IPS DF 19.7 (cell line): ENCODE measurements around the gene WNT3A.
"Not testable (repeated sequence)": the region's sequence is repeated elsewhere in the genome, so short reads cannot be mapped to it uniquely, and the experiment has no call there.

Experiments used
- DNase-seq: peaks from one replicate; pipeline ENCODE4 v3.0.0-alpha.2; 2013; ENCODE audit warnings: low read depth, low spot score

WNT3A gene, protein sequence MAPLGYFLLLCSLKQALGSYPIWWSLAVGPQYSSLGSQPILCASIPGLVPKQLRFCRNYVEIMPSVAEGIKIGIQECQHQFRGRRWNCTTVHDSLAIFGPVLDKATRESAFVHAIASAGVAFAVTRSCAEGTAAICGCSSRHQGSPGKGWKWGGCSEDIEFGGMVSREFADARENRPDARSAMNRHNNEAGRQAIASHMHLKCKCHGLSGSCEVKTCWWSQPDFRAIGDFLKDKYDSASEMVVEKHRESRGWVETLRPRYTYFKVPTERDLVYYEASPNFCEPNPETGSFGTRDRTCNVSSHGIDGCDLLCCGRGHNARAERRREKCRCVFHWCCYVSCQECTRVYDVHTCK

GRCh38 chr1:228006786-228007048 lies at the start of gene WNT3A:
TSS of gene WNT3A (plus strand) at chr1:228006998. CDS start at chr1:228007129, 131 bp downstream.
- DNase-seq = no peak

- no peak for DNase-seq
Observed at GRCh38 chr1:227958617-227959324, 48.0 kb upstream of the WNT3A start.

GRCh38 chr1:227959325-227959860 lies 47.4 kb upstream of the WNT3A start:
- no peak for DNase-seq

DNA sequence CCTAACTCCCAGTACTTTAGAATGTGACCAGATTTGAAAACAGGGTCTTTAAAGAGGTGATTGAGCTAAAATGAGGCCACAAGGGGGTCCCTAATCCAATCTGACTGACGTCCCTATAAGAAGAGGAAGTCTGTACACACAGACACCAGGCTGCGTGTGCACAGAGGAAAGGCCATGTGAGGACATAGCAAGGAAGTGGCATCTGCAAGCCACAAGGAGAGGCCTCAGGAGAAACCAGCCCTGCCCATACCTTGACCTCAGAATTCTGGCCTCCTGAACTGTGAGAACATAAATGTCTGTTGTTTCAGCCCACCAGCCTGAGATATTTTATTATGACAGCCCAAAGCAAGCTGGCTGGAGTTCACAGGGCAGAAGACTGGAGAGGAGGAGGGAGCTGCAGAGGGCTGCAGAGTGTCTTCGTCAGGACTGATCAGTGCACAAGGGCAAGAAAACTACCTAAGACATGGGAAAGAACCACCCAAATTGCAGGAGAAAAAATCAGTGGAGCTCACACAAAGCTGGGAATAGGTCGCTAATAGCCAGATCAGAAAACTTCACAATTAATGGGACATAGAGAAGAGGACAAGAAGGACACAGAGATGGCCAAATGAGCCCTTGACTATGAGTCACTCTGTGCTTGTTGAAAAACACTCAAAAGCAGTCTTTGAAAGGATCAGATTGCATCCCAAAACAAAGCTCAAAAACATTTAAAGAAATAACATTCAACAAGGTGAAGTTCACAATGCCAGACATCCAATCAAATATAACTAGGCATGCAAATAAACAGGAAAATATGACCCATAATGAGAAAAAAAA lies 44.9 kb upstream of the WNT3A start:
- DNase-seq = no peak

DNA sequence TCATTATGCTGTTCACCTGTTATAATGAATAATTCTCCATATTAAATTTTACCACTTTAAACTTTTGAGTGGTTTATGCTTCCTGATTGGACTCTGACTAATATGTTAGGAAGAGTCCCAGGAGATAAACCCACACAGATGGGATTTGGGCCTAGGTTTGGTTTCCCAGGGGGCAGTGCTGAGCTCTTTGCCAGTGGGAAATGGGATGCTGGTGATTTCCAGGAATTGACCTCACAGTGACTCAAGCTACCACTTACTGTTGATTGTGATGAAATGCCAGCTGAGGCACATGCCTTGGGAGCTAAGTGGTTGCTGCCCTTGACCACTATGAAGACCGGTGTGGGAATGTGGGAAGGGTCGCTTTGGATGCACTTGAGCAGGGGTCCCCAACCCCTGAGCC lies 40.1 kb upstream of the WNT3A start:
- DNase-seq = not testable (repeated sequence)

- DNase-seq = not testable (repeated sequence)
Observed at GRCh38 chr1:227967815-227968214, 39.0 kb upstream of the WNT3A start.

DNA sequence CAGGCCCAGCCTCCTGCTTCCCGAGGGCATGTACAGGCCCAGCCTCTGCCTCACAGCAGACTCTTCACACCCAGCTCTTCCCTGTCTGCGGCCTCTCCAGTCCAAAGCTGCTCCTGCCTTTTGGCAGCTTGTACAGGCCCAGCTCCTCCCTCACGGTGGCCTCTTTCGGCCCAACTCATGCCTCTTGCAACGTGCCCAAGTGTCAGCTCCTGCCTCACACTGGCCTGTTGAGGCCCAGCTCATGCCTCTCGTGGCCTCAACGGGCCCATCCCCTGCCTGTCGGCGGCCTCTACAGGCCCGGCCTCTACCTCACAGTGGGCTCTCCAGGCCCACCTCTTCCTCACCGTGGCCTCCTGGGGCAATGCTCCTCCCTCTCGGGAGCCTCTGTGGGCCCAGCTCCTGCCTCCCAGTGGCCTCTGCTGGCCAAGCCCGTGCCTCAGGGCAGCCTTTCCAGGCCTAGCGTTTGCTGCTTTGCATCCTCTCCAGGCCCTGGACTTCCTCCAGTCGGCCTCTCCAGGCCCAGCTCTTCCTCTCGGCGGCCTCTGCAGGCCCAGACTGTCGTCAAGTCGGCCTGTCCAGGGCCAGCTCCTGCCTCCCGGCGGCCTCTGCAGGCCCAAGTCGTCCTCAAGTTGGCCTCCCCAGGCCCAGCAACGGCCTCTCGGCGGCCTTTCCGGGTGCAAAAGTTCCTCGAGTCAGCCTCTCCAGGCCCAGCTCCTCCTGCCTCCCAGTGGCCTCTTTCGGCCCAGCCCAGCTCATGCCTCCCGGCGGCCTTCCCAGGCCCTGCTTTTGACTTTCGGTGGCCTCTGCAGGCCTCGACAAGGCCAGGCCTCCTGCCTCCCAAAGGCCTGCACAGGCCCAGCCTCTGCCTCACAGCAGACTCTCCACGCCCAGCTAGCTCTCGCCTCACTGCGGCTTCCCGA lies 36.5 kb upstream of the WNT3A start:
- DNase-seq = not testable (repeated sequence)

DNA sequence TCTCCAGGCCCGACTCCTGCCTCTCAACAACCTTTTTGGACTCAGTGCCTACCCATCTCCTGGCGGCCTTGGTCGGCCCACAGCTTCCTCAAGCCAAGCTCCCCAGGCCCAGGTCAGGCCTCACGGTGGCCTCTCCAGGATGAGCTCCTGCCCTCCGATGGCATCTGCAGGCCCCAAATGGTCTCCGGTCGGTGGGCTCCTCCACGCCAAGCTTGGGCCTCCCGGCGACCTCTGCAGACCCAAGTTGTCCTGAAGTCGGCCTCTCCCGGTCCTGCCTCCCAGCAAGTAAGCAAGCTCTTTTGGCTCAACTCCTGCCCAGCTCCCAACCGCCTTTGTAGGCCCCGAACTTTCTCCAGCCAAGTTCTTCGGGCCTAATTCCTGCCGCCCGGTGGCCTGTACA lies 35.6 kb upstream of the WNT3A start:
- not testable (repeated sequence) for DNase-seq

GRCh38 chr1:227971643-227972282 lies 35.0 kb upstream of the WNT3A start:
- not testable (repeated sequence) for DNase-seq

DNA sequence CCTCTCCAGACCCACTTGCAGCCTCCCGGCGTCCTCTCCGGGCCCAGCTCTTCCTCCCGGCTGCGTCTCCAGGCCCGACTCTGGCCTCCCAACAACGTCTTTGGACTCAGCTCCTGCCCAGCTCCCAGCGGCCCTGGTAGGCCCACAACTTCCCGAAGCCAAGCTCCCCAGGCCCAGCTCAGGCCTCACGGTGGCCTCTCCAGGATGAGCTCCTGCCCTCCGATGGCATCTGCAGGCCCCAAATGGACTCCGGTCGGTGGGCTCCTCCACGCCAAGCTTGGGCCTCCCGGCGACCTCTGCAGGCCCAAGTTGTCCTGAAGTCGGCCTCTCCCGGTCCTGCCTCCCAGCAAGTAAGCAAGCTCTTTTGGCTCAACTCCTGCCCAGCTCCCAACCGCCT lies 34.5 kb upstream of the WNT3A start:
- not testable (repeated sequence) for DNase-seq

GRCh38 chr1:227972843-227973374 lies 33.9 kb upstream of the WNT3A start:
- not testable (repeated sequence) for DNase-seq

DNA sequence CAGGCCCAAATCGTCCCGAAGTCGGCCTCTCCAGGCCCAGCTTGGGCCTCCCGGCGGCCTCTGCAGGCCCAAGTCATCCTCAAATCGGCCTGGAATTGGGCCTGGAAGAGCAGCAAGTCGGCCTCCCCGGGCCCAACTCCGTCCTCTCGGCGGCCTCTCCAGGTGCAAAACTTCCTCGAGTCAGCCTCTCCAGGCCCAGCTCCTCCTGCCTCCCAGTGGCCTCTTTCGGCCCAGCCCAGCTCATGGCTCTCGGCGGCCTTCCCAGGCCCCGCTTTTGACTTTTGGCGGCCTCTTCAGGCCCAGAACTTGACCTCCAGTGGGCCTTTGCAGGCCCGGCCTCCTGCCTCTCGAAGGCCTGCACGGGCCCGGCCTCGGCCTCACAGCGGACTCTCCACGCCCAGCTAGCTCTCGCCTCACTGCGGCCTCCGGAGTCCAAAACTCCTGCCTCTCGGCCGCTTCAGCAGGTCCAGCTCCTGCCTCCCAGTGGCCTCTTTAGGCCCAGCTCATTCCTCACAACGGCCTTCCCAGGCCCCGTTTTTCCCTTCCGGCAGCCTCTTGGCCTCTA lies 33.0 kb upstream of the WNT3A start:
- DNase-seq = not testable (repeated sequence)

GRCh38 chr1:227975583-227976283 lies 31.1 kb upstream of the WNT3A start:
- DNase-seq = not testable (repeated sequence)

DNA sequence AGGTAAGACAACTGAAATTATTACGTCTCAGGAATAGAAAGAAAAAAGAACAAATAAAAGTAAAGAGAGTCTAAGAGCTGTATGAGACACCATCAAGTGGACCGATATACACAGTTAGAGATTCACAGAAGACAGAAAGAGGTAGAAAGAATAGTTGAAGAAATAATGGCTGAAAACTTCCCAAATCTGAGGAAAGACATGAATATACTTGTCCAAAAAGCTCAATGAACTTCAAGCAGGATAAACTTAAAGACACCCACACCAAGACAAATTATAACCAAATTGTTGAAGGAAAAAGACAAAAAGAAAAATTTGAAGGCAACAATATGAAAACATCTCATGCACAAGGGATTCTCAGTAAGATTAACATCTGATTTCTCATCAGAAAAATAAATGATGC lies 19.6 kb upstream of the WNT3A start:
- no peak for DNase-seq

GRCh38 chr1:227994632-227995300 lies 12.0 kb upstream of the WNT3A start:
- no peak for DNase-seq

- DNase-seq = no peak
Observed at GRCh38 chr1:227996187-227996950, 10.4 kb upstream of the WNT3A start.

- DNase-seq = no peak
Observed at GRCh38 chr1:227998374-227999055, 8.3 kb upstream of the WNT3A start.
